ENCODE data around the gene CPVL. TPM values are rescaled to one million over a fixed set of nuclear protein-coding genes. Genes with fewer than 3 reads are reported as not detected.

CPVL gene
- total RNA-seq, 1 donor from 2014 or later, result 0.32 TPM

DNA sequence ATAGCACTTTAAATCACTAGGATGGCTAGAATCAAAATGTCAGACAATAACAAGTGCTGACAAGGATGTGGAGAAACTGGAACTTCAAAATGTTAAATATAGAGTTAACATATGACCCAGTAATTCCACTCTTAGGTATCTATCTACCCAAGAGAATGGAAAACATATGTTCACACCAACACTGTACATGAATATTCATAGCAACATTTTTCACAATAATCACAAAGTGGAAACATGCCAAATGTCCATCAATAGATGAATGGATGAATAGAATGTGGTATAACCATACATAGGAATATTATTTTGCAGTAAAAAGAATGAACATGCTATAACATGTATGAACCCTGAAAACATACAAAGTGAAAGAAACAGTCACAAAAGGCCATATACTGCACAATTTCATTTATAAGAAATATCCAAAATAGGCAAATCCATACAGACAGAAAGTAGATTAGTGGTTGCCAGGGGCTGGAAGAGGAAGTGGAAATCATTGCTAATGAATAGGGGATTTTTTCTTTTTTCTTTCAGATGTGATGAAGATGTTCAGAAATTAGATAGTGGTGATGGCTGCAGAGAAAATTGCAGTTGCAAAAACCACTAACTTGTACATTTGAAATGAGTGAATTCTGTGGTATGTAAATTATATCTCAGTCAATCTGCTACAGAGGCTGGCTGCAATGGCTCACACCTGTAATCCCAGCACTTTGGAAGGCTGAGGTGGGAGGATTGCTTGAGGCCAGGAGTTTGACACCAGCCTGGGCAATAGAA, 93.0 kb downstream of the CPVL start:
- intact Hi-C loops (cut with micrococcal nuclease), result no loop called here

DNA sequence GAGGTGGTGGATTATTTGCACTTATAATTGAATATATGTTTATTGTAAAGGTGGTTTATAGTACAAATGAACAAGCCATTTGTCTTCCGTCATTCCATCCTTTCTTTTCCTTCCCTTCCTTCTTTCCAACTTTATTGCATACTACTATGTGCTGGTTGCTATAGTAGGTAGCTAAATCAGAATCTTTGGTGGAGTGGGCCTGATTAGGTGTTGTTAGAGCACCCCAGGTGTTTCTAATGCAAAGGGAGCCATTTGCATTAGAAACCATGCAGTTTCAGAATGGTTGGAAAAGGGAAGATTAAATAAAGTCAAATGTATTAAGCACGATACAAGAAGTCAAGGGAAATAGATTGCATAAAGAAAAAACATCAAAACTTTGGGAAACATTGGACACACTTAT, 99.4 kb downstream of the CPVL start:
- intact Hi-C loops (cut with micrococcal nuclease), result no loop called here

DNA sequence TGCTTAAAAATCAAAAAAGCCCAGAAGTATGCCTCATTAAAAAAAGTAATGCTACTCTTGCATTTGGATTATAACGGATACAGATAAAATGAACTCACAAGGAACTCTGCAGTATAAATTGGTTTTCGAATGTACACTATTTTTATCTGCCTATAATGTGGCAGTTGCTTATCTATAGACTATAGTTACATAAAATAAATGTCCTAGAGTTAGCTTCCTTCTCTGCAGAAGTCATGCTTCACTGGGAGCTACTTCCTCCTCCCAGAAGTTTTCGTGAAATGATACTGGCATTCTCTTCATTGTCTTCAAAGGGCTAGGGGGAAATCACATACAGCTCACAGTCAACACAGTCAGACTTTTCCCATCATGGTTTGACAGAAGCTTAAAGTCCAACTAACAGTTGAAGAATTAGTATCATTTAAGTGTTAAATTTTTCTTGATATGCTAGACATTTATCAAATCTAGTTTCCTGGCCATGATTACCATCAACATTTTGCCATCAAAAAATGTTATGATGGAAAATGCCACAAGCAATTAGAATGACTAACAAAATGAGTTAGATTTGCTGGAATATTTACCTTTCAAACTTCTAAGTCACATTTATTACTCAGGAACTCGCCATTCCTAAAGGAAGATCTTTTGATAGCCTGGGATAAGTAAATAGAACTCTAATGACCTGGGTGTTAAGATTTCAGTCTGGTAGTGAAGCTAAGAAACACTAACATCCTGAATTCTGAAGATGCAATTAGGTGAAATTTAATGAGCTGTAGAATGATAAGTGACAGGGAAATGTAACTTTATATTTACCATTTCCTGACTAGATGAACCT, 100.9 kb downstream of the CPVL start:
- intact Hi-C loops (cut with micrococcal nuclease), result no loop called here

DNA sequence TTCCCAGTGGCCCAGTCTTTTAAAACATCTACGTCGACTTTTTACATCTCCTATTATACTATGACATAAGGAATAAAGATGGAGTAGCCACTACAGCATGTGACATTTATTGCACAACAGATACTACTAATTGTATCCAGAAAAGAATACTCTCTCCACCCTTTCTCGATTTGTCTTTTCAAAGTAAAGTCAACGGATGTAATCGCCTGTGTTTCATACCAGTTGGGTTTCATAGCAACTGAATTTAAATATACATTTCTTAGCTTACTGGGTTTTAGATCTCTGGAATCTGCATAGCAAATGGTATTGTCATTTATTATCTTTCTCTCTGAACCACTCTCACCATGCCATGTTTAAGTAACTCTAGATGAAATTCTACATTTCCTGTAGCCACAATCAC, 101.8 kb downstream of the CPVL start:
- intact Hi-C loops (cut with micrococcal nuclease), result no loop called here

DNA sequence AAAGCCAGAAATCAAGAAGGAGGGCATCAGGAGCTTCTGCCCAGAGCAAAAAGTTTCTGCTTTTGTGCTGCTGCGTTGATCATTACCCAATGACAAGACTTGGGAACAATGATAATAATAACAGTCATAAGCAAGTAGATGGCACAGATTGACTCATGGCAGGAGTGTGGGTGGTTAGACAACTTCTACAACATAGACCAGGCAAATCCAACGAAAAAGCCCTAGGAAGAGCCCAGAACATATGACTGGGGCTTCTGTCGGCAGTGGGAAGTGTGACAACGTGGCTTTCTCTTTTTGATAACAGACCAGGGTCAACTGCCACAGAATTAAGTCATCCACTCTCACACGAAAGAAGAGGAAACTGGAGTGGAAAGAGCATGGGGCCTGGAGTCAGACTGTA, 102.8 kb downstream of the CPVL start:
- intact Hi-C loops (cut with micrococcal nuclease), result no loop called here

DNA sequence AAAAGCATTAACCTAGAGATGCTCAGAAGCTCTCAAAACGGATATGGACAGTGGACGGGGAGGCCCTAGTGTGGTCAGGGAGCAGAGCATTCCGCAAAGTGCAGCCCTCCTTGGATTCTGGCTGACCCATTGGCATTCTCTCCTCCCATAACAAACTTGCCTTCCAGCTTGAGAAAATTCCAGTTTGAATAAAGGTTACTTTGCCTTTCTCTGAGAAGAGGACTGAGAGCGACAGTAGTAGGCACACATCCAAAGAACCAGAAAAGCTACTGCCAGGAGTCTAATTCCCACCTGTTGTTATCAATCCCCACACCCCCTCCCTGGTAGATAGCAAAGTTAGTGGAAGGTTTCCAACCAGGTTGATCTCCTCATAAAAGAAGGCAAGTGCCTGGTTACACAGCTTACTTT, 103.5 kb downstream of the CPVL start:
- intact Hi-C loops (cut with micrococcal nuclease), result no loop called here

DNA sequence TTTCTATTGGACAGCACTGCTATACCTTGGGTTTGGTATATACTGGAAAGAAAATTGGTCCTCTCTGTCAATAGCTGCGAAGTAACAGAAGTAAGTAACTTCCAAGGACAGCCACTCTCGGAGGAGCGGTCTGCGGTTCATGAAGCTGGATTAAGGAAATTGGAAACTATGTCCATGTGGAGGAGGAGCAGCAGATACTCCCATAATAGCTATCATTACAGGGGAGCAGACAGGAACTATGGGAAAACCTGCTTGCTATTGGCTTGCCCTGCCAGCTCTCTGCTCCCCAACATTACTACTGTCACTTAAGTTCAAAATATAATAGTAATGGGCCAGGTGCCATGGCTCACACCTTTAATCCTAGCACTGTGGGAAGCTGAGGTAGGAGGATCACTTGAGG, 104.3 kb downstream of the CPVL start:
- intact Hi-C loops (cut with micrococcal nuclease), result no loop called here

DNA sequence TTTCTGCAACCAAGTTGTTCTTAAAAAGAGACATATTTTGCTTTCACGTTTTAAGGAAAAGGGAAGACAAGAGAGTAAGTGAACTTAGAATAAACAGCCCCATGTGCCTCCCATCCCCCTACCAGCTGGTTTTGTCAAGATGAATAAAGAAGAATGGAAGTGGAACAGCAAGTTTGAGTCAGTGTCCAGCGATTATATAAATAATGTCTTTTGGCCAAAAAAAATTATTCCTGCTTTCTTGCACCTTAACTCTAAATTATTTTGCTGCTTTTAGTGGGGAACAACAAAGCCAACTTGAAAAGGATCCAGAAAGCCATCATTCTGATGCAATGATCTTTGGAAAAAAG, 105.8 kb downstream of the CPVL start:
- intact Hi-C loops (cut with micrococcal nuclease), result no loop called here

DNA sequence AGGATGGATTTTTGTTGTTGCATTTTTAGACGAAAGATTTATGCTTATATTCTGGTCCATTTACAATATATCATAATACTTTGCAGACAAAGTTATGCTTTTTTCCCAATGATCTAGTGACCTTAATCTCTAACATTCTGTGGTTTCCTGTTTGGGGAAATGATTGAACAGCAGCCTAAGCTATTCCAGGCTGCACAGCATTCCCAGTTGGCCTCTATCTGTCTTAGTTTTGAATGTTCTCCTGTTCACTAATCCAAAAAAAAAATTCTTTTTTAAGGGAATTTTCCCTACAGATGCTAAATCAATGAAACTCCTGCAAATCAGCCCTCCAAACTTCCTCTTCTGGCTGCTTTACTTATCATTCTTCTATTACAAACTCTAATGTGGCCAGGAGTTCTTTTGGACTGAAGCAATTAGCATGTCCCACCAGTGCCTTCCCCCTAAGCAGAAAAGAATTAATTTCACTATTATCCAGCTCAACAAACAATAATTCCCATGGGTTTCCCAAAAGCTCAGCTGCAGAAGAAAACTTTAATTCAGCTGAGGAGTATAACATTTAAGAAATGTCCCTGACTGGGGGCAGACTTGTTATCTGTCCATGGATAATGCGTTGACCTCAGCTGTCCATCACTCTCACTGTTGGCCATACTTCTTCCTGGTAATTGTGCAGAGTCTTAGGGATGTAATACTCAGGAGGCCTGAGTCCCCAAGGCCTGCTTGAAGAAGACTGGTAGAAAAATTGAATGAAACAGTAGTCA, 106.3 kb downstream of the CPVL start:
- intact Hi-C loops (cut with micrococcal nuclease), result no loop called here

DNA sequence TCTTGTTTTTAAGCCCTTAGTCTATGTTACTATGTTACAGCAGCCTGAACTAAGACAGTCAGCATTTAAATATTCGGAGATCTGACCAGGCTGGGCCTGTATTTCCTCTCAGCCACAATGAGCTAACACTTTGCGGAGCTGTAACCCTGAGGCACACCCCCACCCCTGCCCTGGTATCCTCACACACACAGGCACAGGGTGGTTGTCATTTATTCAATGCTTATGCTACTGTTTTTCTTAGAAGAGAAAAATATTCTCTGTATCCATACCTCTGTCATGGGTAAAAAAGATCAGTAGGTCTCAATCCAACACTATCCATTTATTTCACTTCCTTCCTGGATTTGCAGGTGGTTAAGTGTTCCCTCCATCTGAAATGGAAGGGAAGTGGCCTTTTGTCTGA, 107.9 kb downstream of the CPVL start:
- intact Hi-C loops (cut with micrococcal nuclease), result no loop called here

DNA sequence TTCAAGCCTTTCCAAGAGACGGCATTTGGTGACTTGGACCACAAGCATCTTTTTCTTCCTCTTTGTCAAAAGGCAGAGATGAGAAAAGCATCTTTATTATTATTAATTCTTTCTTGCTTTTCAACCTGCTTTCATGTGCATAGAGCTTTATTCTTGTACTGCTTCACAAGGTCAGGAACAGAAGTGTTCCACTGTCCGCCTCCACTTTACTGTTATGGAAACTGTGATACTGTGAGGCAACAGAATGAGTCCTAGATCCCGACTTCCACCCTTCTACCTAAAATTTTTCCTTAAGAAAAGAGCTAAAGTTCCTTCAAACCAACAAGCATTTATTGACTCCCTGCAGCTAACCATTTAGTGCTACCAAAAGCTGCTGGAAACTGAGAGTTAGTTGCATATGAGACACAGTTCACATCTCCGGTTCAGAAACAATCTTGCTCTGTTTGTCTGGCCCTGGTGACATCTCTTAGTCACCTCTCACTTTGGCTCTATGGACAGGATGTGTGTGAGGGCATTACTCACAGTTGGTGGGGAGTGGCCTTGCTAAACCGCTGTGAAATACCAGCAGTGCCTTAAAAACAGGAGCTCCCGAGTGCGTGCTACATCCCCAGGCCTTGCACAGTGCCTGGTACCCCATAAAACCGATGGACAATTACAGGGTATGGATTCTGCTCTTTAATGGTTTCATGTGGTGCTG, 111.1 kb downstream of the CPVL start:
- intact Hi-C loops (cut with micrococcal nuclease), result no loop called here

DNA sequence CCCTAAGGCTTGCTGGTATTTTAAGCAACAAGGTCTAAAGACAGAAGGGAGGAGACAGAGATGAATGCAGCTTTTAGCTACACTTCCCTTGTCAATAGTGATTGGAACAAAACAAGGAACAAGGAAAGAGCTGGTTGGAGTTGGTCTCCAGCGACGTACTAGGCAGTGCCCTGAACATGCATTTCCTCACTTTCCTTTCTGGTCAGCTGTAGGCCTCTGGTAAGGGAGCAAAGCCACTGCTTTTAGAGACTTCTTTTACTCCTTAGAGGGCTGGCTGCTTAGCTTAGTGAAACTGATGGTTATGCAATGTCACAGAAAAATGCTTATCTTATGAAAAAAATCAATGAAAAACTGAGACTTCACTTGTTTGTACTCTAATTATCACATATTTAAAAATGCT, 112.8 kb downstream of the CPVL start:
- intact Hi-C loops (cut with micrococcal nuclease), result no loop called here

DNA sequence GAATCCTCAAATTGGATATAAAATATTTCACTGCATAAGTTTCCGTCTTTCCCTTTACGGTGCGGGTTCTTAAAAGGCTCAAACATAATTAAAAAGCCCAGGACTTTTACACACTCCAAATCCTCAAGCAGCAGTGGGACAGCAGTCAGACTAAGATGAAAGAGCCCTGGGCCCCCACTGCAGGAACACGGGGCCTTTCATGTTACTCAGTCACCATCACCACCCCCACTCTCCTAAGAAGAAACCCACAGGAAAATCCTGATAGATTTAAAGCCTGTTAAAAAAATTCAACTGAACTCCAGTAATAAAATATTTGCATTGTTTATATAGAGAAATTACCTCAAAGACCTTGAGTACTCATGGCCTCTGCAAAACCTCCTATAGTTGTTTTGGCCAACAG, 114.2 kb downstream of the CPVL start:
- intact Hi-C loops (cut with micrococcal nuclease), result no loop called here

DNA sequence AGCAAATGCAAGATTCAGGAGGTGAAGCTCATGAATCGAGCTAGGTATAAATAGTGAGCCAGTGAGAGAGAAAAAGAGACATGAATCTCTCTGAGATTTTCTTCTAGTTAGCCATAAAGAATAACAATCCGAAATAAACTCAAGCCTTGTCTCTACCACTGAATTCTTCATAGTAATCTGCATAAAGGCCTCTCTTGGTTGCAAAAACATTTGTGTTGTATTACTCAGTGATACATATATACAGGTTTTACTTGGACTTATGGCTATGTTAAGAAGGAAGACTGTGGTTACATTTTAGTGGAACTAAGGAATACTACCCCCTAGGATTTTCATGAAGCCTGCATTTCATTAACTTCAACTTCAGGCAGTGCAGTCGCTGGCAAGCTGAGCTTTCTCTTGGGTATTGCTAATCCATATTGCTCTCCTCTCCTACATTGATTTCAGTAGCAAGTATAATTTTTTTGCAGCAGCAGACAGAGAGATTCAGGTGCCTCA, 115.5 kb downstream of the CPVL start:
- intact Hi-C loops (cut with micrococcal nuclease), result no loop called here

DNA sequence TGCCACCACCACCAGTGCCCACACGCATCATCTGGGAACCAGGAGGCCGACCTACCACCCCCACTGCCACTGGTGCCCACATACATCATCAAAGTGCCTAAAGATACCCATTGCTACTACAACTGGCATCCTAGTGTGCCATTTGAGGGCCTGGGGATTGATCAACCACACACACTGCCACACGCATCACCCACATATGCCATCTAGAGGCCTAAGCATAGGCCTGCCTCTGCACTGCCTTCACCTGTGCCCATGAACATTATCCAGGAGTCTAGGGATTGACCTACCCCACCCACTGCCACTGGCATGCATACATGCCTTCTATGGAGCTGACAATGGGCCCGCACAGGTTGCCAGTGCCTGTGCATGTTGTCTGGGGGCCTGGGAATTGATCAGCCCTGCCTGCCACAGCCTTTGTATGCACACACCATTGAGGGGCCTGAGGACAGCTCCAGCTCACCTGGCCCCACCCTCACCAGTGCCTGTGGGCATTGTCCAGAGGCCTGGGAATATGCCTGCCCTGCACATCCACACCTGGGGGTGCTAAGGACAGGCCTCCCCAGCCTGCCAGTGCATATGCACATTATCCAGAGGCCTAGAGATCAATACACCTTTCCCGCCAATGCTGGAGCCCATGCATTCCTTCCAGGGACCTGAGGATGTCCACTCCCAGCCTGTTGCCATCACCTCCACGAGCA, 123.9 kb downstream of the CPVL start:
- intact Hi-C loops (cut with micrococcal nuclease), result no loop called here

DNA sequence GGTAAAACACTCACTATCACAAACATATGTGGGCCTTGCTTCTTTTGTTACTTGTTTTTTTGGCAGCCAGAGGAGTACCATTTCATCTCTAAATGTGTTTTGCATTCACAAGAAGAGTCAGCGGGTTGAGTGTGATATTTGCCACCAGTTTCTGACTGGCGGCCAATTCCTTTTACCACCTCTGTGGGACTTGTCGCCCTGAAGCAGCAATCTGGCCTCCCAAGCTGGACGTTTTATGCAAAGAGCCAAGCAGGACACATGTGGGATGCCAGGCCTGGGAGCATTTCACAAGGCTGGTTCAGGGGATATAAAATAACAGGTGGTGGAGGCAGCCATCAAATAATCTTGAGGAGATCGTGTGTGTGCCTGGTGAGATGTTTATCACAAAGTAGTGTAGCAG, 126.4 kb downstream of the CPVL start:
- intact Hi-C loops (cut with micrococcal nuclease), result no loop called here

DNA sequence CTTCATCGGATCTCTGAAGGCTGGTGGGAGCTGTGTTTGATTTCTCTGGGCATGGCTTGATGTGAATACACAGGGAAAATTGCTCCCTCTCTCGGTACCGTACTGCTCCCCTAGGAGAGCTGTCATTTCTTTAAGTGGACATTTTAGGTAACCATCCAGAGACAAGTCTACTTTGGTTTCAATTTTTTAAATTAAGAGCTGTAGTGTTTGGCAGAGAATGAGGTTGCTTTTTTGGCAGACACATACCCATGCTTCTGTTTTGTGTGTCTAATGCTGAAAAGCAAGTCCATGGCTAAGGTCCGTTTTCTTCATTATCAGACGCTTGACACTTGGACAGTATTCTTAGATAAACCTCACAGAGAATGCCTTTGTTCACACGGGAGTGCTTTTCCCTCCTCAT, 127.0 kb downstream of the CPVL start:
- intact Hi-C loops (cut with micrococcal nuclease), result no loop called here

DNA sequence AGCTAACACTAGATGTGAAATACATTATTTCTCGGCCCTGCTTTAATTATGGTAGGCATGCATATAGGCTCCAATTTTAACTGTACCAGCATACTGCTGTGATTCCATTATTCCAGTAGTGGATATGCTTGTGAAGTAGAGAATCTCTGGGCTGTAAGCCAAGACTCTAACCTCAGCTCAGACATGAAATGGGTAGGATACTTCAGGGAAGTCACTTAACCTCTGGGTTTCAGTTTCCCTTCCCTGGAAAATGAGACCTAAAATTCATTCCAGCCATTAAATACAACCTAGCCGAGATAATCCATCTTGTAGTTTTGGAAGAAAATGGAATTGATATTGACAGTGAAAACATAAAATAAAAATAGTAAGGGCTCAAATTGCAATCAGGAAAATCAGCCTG, 128.6 kb downstream of the CPVL start:
- intact Hi-C loops (cut with micrococcal nuclease), result no loop called here

DNA sequence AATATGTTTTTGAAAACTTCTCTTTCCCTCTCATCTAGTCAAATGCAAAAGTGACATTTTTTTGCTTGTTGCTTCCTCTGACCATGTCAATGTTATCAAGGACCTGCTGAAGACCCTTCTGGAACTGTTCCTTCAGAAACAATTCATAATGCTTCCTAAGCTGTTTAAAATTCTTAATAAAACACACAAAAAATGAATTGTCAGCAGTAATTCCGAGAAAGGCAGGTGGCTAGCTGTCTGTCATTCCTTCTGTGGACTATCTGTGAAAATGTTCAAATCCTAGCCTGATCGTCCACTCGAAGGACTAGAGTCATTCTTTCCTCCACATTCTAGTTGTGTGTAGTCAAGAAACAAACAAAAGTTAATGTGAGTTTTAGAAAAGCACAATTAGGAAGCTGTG, 131.6 kb downstream of the CPVL start:
- intact Hi-C loops (cut with micrococcal nuclease), result no loop called here

DNA sequence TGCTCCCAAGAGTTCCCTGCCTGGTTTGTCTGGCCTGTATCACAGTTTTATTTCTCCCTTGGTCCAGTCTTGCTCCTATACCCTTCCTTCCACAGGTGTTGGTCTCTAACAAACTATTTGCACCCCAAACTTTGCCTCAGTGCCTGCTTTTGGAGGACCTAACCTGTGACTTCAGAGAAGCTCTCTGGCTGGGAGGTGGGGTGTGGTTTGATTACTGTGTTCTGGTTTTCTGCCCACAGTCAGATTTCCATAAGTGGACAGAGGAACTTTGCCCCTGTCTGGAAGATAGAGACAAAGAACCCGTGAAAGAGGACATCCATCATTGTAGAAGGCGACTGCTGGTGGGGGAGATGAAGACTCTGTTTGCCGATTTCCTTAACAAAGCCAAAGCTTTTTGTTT, 132.4 kb downstream of the CPVL start:
- intact Hi-C loops (cut with micrococcal nuclease), result no loop called here

Measured in T-helper 2 cell treated with Interferon-gamma antibody and Interleukin-4, amounts not matched to agents 100 ng/mL and 5 ng/mL, for 36 hours (primary cell).